Mesothelial cell of epicardium (in vitro differentiated cells): ENCODE measurements around the gene TFR2. TPM values are rescaled to one million over a fixed set of nuclear protein-coding genes. Genes with fewer than 3 reads are reported as not detected.
A peak's percentile ranks its signal among the peaks of the same experiment; 100 is the strongest.

ENCODE experiments used
- DNase-seq, 2 experiments: peaks; one replicate each; pipeline ENCODE4 v3.0.0; 2021; ENCODE audit warnings: low spot score in 2 of 2; ENCODE audit not compliant: unreplicated experiment in 2 of 2
- H3K27ac Mint-ChIP-seq: 2 replicates; pipeline ENCODE4 v1.8.0; 2021; ENCODE audit warnings: mixed read lengths
- H3K27me3 Mint-ChIP-seq: 2 replicates; pipeline ENCODE4 v1.8.0; 2021; ENCODE audit warnings: low read depth, mixed read lengths
- H3K36me3 Mint-ChIP-seq: 2 replicates; pipeline ENCODE4 v1.8.0; 2021; ENCODE audit warnings: mixed read lengths
- H3K4me1 Mint-ChIP-seq: 2 replicates; pipeline ENCODE4 v1.8.0; 2021; ENCODE audit warnings: mixed read lengths
- H3K4me3 Mint-ChIP-seq: 2 replicates; pipeline ENCODE4 v1.8.0; 2021; ENCODE audit warnings: mild to moderate bottlenecking, moderate library complexity, mixed read lengths
- H3K9me3 Mint-ChIP-seq: 2 replicates; pipeline ENCODE4 v1.8.0; 2021; ENCODE audit warnings: mixed read lengths
- CTCF ChIP-seq: fragments of 200-600 bp; sonication (generic); IDR thresholded peaks from one replicate; pipeline ENCODE4 v1.5.0; 2021; ENCODE audit warnings: antibody characterized with exemption; ENCODE audit not compliant: unreplicated experiment
- total RNA-seq: library from RNA; stranded (reverse); gene quantifications from 3 replicates; pipeline ENCODE4 v1.2.1, GENCODE V29; 2021

Gene TFR2
- total RNA-seq, 1 donor from 2014 or later = 0.54 TPM

GRCh38 chr7:100582041-100582579 lies 59.2 kb downstream of the TFR2 start:
- H3K4me3 Mint-ChIP-seq = peak overlapping the region; percentile 24
- H3K27ac Mint-ChIP-seq = no peak overlapping the region

GRCh38 chr7:100580466-100581283 lies 60.7 kb downstream of the TFR2 start:
- H3K9me3 Mint-ChIP-seq = no peaks in the 10 kb centered on the region
- H3K4me1 Mint-ChIP-seq = peaks cover 32% of the 10 kb centered on the region
- no peaks in the 10 kb centered on the region for H3K27me3 Mint-ChIP-seq
- DNase-seq = no peak
- TF ChIP-seq CTCF = no peak
- no peak overlapping the region for H3K4me3 Mint-ChIP-seq
- H3K36me3 Mint-ChIP-seq = peaks cover 3% of the 10 kb centered on the region
- no peak overlapping the region for H3K27ac Mint-ChIP-seq

More at GRCh38 chr7:100582041-100582579, 59.2 kb downstream of the TFR2 start:
- Mint-ChIP-seq H3K36me3 (no peaks in the 10 kb centered on the region), H3K27me3 (no peaks in the 10 kb centered on the region), H3K9me3 (no peaks in the 10 kb centered on the region), H3K4me1 (peaks cover 32% of the 10 kb centered on the region)
- TF ChIP-seq CTCF = no peak
- DNase-seq = no peak

GRCh38 chr7:100578246-100579183 lies 62.8 kb downstream of the TFR2 start:
- no peaks in the 10 kb centered on the region for H3K9me3 Mint-ChIP-seq
- H3K27me3 Mint-ChIP-seq = no peaks in the 10 kb centered on the region
- no peak overlapping the region for H3K27ac Mint-ChIP-seq
- H3K4me1 Mint-ChIP-seq = peaks cover 14% of the 10 kb centered on the region
- peaks cover 7% of the 10 kb centered on the region for H3K36me3 Mint-ChIP-seq
- H3K4me3 Mint-ChIP-seq = no peak overlapping the region
- TF ChIP-seq CTCF = no peak
- no peak for DNase-seq

- DNase-seq = no peak
These were observed 63.8 kb downstream of the TFR2 start for GRCh38 chr7:100577507-100577906.

More at GRCh38 chr7:100577507-100577906, 63.8 kb downstream of the TFR2 start:
- Mint-ChIP-seq H3K27ac (no peak overlapping the region), H3K27me3 (no peaks in the 10 kb centered on the region), H3K4me3 (no peak overlapping the region), H3K4me1 (peaks cover 4% of the 10 kb centered on the region), H3K36me3 (peaks cover 7% of the 10 kb centered on the region), H3K9me3 (no peaks in the 10 kb centered on the region)
- TF ChIP-seq CTCF = no peak
